PC-9 (cell line): ENCODE data around the gene KIF26B. TPM values are rescaled to one million over a fixed set of nuclear protein-coding genes. Genes with fewer than 3 reads are reported as not detected.

Experiments used
- BruUV-seq: library from RNA; stranded (reverse); fragments of 400-500 nt; replicated peaks from 2 replicates; lab custom pipeline; 2021; lab: Mats Ljungman, UMichigan
- CTCF ChIA-PET: fragments of 300-600 bp; sonication (Branson Sonifier 250); formaldehyde crosslinking; loops from one replicate; lab custom pipeline; 2022; ENCODE audit warnings: antibody characterized with exemption; lab: Charles Lee
- POLR2A ChIA-PET: fragments of 300-600 bp; sonication (Branson Sonifier 250); formaldehyde crosslinking; loops from one replicate; lab custom pipeline; 2022; ENCODE audit warnings: antibody characterized with exemption; ENCODE audit not compliant: unreplicated experiment; lab: Charles Lee
- DNase-seq, 2 experiments: peaks; one replicate each; pipeline versions ENCODE4 v3.0.0 to v3.0.0-alpha.2; 2015 to 2022; ENCODE audit warnings: mixed read lengths in 1 of 2
- H2AFZ ChIP-seq: fragments of 200-600 bp; sonication (generic); 2 replicates; pipeline ENCODE4 v1.8.1; 2017; ENCODE audit warnings: antibody characterized with exemption
- H3F3A ChIP-seq: fragments of 200-600 bp; sonication (generic); 2 replicates; pipeline ENCODE4 v1.8.1; 2017; ENCODE audit warnings: antibody characterized with exemption, mild to moderate bottlenecking, low read depth; ENCODE audit not compliant: insufficient read depth
- H3K27ac ChIP-seq: fragments of 200-600 bp; sonication (generic); 2 replicates; pipeline ENCODE4 v1.6.1; 2016; ENCODE audit warnings: mixed run types
- H3K27me3 ChIP-seq: fragments of 200-600 bp; sonication (generic); 2 replicates; pipeline ENCODE4 v1.6.1; 2016; ENCODE audit warnings: low read depth, mixed run types; ENCODE audit not compliant: insufficient read depth
- H3K36me3 ChIP-seq: fragments of 200-600 bp; sonication (generic); 2 replicates; pipeline ENCODE4 v1.6.1; 2016; ENCODE audit warnings: low read depth, mixed run types
- H3K4me1 ChIP-seq: fragments of 200-600 bp; sonication (generic); replicated peaks from 2 replicates; pipeline ENCODE4 v1.6.1; 2016; ENCODE audit warnings: mixed run types; ENCODE audit not compliant: insufficient read depth
- H3K4me2 ChIP-seq: fragments of 200-600 bp; sonication (generic); 2 replicates; pipeline ENCODE4 v1.6.1; 2017; ENCODE audit warnings: mixed run types
- H3K4me3 ChIP-seq: fragments of 200-600 bp; sonication (generic); 2 replicates; pipeline ENCODE4 v1.6.1; 2016; ENCODE audit warnings: mixed run types
- H3K79me2 ChIP-seq: fragments of 200-600 bp; sonication (generic); 2 replicates; pipeline ENCODE4 v1.6.1; 2017; ENCODE audit warnings: low read depth, mixed run types
- H3K9me2 ChIP-seq: fragments of 200-600 bp; sonication (generic); 2 replicates; pipeline ENCODE4 v1.8.1; 2017; ENCODE audit warnings: mild to moderate bottlenecking; ENCODE audit not compliant: insufficient read depth
- H3K9me3 ChIP-seq: fragments of 200-600 bp; sonication (generic); 2 replicates; pipeline ENCODE4 v1.8.1; 2016; ENCODE audit warnings: low read depth; ENCODE audit not compliant: insufficient read depth
- H4K20me1 ChIP-seq: fragments of 200-600 bp; sonication (generic); 2 replicates; pipeline ENCODE4 v1.8.1; 2017; ENCODE audit not compliant: insufficient read depth
- EZH2 ChIP-seq: fragments of 200-600 bp; sonication (generic); IDR thresholded peaks from 2 replicates; pipeline ENCODE4 v1.8.0; 2017; ENCODE audit warnings: antibody characterized with exemption, low read depth
- intact Hi-C: fragments of 100-400 bp; cut with micrococcal nuclease; formaldehyde crosslinking; loops from one replicate; pipeline ENCODE4 v1.10.0; 2022; ENCODE audit not compliant: unreplicated experiment
- total RNA-seq: library from RNA; stranded (reverse); gene quantifications from 2 replicates; pipeline ENCODE4 v1.2.3, GENCODE V29; 2021
- TF ChIP-seq, protein P1 (sequence below): fragments of 200-600 bp; sonication (generic); conservative IDR thresholded peaks from 2 replicates; pipeline ENCODE4 v1.6.1; 2017; ENCODE audit warnings: mixed run types, antibody characterized with exemption, mild to moderate bottlenecking, moderate library complexity

KIF26B gene
- total RNA-seq, 1 experiment from 2014 or later = 0.11 TPM

- no peak for TF ChIP-seq EZH2
- TF ChIP-seq, protein P1, sequence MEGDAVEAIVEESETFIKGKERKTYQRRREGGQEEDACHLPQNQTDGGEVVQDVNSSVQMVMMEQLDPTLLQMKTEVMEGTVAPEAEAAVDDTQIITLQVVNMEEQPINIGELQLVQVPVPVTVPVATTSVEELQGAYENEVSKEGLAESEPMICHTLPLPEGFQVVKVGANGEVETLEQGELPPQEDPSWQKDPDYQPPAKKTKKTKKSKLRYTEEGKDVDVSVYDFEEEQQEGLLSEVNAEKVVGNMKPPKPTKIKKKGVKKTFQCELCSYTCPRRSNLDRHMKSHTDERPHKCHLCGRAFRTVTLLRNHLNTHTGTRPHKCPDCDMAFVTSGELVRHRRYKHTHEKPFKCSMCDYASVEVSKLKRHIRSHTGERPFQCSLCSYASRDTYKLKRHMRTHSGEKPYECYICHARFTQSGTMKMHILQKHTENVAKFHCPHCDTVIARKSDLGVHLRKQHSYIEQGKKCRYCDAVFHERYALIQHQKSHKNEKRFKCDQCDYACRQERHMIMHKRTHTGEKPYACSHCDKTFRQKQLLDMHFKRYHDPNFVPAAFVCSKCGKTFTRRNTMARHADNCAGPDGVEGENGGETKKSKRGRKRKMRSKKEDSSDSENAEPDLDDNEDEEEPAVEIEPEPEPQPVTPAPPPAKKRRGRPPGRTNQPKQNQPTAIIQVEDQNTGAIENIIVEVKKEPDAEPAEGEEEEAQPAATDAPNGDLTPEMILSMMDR = no peak
- Histone ChIP-seq H3F3A (no peaks in the 10 kb centered on the region), H3K4me3 (no peak overlapping the region), H3K4me2 (no peak overlapping the region), H3K4me1 (no peaks in the 10 kb centered on the region), H3K79me2 (no peaks in the 10 kb centered on the region), H2AFZ (no peak overlapping the region), H4K20me1 (no peaks in the 10 kb centered on the region), H3K36me3 (no peaks in the 10 kb centered on the region), H3K9me3 (no peaks in the 10 kb centered on the region), H3K9me2 (no peaks in the 10 kb centered on the region; the same call in 1 of the 2 replicates), H3K27ac (no peak overlapping the region), H3K27me3 (no peaks in the 10 kb centered on the region)
- no peak for DNase-seq
- intact Hi-C loops = no loop called here
- ChIA-PET CTCF (no interaction called here), POLR2A (no interaction called here)
- BruUV-seq = no TSS peak
Observed at GRCh38 chr1:245752561-245752960, 597.8 kb downstream of the KIF26B start.

GRCh38 chr1:245753807-245754206, 599.0 kb downstream of the KIF26B start:
- Histone ChIP-seq H3K9me3 (no peaks in the 10 kb centered on the region), H3K36me3 (no peaks in the 10 kb centered on the region), H3K4me2 (no peak overlapping the region), H3K9me2 (no peaks in the 10 kb centered on the region; the same call in 1 of the 2 replicates), H4K20me1 (no peaks in the 10 kb centered on the region), H3K27ac (no peak overlapping the region), H3K27me3 (no peaks in the 10 kb centered on the region), H3K79me2 (no peaks in the 10 kb centered on the region), H2AFZ (no peak overlapping the region), H3F3A (no peaks in the 10 kb centered on the region), H3K4me3 (no peak overlapping the region), H3K4me1 (no peaks in the 10 kb centered on the region)
- intact Hi-C loops = no loop called here
- BruUV-seq = no TSS peak
- TF ChIP-seq, protein P1 = no peak
- no peak for TF ChIP-seq EZH2
- POLR2A ChIA-PET = interaction anchor here (0.6 kb wide), 1 partner anchor 22 kb away, joined by 3 read pairs; no protein-coding TSS in a partner anchor
- no peak for DNase-seq
- CTCF ChIA-PET = interaction anchor here (1.2 kb wide), 1 partner anchor 412 kb away, joined by 3 read pairs; no protein-coding TSS in a partner anchor

DNA sequence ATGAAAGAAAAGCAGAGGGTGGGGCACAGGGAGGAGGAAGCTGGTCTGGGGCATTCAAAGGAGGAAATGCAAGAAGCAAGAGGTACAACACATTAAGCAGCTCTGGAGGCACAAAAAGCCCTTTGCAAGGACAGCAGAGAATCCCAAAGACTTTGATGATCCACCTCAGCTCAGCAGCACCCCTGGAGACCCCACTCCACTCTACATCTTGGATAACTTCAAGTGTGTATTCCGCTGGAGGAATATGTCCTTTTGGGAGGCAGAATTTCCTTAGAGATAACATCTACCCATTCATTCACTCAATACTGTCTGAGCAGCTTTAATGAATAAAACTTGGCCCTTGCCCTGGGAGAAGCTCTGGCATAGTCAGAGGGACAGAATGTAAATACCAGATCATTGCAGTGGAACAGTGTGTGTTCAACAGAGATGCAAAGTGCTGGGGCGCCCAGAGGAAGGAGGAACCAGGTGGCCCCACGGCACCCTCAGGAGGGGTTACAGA, 599.7 kb downstream of the KIF26B start:
- no TSS peak for BruUV-seq
- TF ChIP-seq, protein P1 = no peak
- no peak for TF ChIP-seq EZH2

More for the DNA sequence above, 599.7 kb downstream of the KIF26B start:
- no peak for DNase-seq
- ChIA-PET CTCF (interaction anchor here (1.2 kb wide), 1 partner anchor 413 kb away, joined by 3 read pairs; no protein-coding TSS in a partner anchor), POLR2A (no interaction called here)
- H3K27ac ChIP-seq = no peak overlapping the region
- no peak overlapping the region for H3K4me2 ChIP-seq
- no peaks in the 10 kb centered on the region for H3K4me1 ChIP-seq
- H3K27me3 ChIP-seq = no peaks in the 10 kb centered on the region
- no peaks in the 10 kb centered on the region for H4K20me1 ChIP-seq
- intact Hi-C loops = no loop called here
- H2AFZ ChIP-seq = no peak overlapping the region
- H3K79me2 ChIP-seq = no peaks in the 10 kb centered on the region
- H3K9me2 ChIP-seq = no peaks in the 10 kb centered on the region
- H3K36me3 ChIP-seq = no peaks in the 10 kb centered on the region
- H3F3A ChIP-seq = no peaks in the 10 kb centered on the region
- no peaks in the 10 kb centered on the region for H3K9me3 ChIP-seq
- H3K4me3 ChIP-seq = no peak overlapping the region
